GM21786 (cell line): ENCODE measurements around the gene CDH24.

Experiments
- ATAC-seq: cut with Tn5 transposase; IDR thresholded peaks from one replicate; pipeline ENCODE4 v1.9.1; 2021; ENCODE audit not compliant: unreplicated experiment

CDH24 gene

DNA sequence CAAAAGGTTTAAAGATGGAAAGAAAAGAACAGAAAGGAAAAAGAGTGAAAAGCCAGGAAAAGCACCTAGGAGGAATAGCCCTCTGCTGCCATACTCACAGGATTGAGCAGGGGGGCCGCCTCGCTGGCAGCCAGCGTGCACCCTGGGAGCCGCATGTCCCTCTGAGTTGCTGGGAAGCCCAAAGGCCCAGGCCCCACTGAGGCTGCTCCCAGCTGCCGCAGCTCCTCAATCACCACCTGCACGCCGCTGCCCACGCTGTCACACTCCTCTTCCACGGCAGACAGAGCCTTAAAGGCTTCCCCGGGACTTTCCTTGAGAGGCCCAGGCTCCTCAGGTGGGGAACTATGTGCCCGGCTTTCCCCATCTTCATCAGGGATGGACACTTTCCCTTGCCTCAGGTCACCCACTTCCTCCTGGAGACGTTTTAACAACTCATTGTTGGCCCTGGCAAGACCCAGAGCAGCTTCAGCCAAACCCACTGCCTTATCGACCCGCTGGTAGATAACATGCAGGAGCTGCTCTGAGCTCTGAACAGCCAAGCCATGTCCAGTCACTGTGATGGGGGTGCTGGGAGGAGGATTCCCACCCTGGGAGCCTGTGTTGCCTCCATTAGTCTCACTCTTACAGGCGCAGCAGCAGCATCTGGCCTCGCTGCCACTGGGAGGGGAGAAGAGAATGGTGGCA, 58.8 kb downstream of the CDH24 start:
- no peak for ATAC-seq

GRCh38 chr14:22997676-22998323, 59.5 kb downstream of the CDH24 start:
- ATAC-seq = no peak
